Caco-2 (cell line): Measurements from ENCODE around the gene TCF7L2. TPM values are rescaled to one million over a fixed set of nuclear protein-coding genes. Genes with fewer than 3 reads are reported as not detected.
A peak's percentile ranks its signal among the peaks of the same experiment; 100 is the strongest.

Source experiments
- BruUV-seq: library from RNA; stranded (reverse); fragments of 400-500 nt; replicated peaks from 2 replicates; lab custom pipeline; 2021; lab: Mats Ljungman, UMichigan
- CTCF ChIA-PET: fragments of 300-600 bp; sonication (Branson Sonifier 250); formaldehyde crosslinking; loops from one replicate; lab custom pipeline; 2022; ENCODE audit warnings: antibody characterized with exemption; lab: Charles Lee
- POLR2A ChIA-PET: fragments of 300-600 bp; sonication (Branson Sonifier 250); formaldehyde crosslinking; loops from one replicate; lab custom pipeline; 2022; ENCODE audit warnings: antibody characterized with exemption; lab: Charles Lee
- DNase-seq, 2 experiments: peaks; one replicate each; pipeline versions ENCODE4 v3.0.0 to v3.0.0-alpha.2; 2020 to 2022
- H3K27me3 ChIP-seq: replicated peaks from 2 replicates; pipeline ENCODE4 v1.6.0; 2011; ENCODE audit warnings: low read length; ENCODE audit not compliant: control insufficient read depth, insufficient read depth
- H3K36me3 ChIP-seq: 2 replicates; pipeline ENCODE4 v1.5.1; 2011; ENCODE audit warnings: low read length; ENCODE audit not compliant: control insufficient read depth, insufficient read depth
- H3K4me1 ChIP-seq: fragments of 250-450 bp; sonication (Bioruptor Pico); 2 replicates; pipeline ENCODE4 v1.5.1; 2020; ENCODE audit warnings: mild to moderate bottlenecking
- H3K4me3 ChIP-seq: 2 replicates; pipeline ENCODE4 v1.5.1; 2011; ENCODE audit warnings: low read depth, mild to moderate bottlenecking, control low read depth, low read length
- H3K9me3 ChIP-seq: fragments of 250-450 bp; sonication (Bioruptor Pico); 2 replicates; pipeline ENCODE4 v1.5.1; 2020; ENCODE audit warnings: mild to moderate bottlenecking, moderate library complexity
- H3K27ac Mint-ChIP-seq: one replicate; pipeline ENCODE4 v1.8.0; 2022; ENCODE audit warnings: mixed read lengths; ENCODE audit not compliant: unreplicated experiment
- H3K27me3 Mint-ChIP-seq: one replicate; pipeline ENCODE4 v1.8.0; 2022; ENCODE audit warnings: mixed read lengths; ENCODE audit not compliant: insufficient read depth, unreplicated experiment
- H3K36me3 Mint-ChIP-seq: one replicate; pipeline ENCODE4 v1.8.0; 2022; ENCODE audit warnings: mild to moderate bottlenecking, mixed read lengths; ENCODE audit not compliant: insufficient read depth, unreplicated experiment
- H3K4me1 Mint-ChIP-seq: one replicate; pipeline ENCODE4 v1.8.0; 2022; ENCODE audit warnings: low read depth, mixed read lengths; ENCODE audit not compliant: unreplicated experiment
- H3K4me3 Mint-ChIP-seq: one replicate; pipeline ENCODE4 v1.8.0; 2022; ENCODE audit warnings: mild to moderate bottlenecking, moderate library complexity, mixed read lengths; ENCODE audit not compliant: unreplicated experiment
- H3K9me3 Mint-ChIP-seq: one replicate; pipeline ENCODE4 v1.8.0; 2022; ENCODE audit warnings: mixed read lengths; ENCODE audit not compliant: unreplicated experiment
- CTCF ChIP-seq, 2 experiments: fragments of 200-600 bp in 1 of 2; IDR thresholded peaks; 1 replicate in 1 of 2; 2 replicates in 1 of 2; pipeline versions ENCODE4 v1.5.1 to v1.8.0; 2011 to 2022; ENCODE audit warnings: antibody characterized with exemption in 1 of 2, control low read depth in 1 of 2, inconsistent platforms in 1 of 2, low read depth in 1 of 2, low read length in 1 of 2, mild to moderate bottlenecking in 1 of 2, moderate library complexity in 1 of 2; ENCODE audit not compliant: insufficient read depth in 1 of 2, severe bottlenecking in 1 of 2, unreplicated experiment in 1 of 2
- intact Hi-C: fragments of 100-400 bp; cut with micrococcal nuclease; formaldehyde crosslinking; loops from one replicate; pipeline ENCODE4 v1.10.0; 2022; ENCODE audit not compliant: unreplicated experiment
- total RNA-seq: library from RNA; stranded (reverse); gene quantifications from 2 replicates; pipeline ENCODE4 v1.2.3, GENCODE V29; 2022

The TCF7L2 gene
- total RNA-seq, 1 experiment from 2014 or later = 45.4 TPM

GRCh38 chr10:113000876-113001598 is 51.0 kb downstream of the TCF7L2 start:
- no peaks in the 10 kb centered on the region for H3K27me3 Mint-ChIP-seq
- intact Hi-C loops = no loop called here
- Histone ChIP-seq H3K4me3 (no peak overlapping the region), H3K9me3 (no peaks in the 10 kb centered on the region), H3K36me3 (no peaks in the 10 kb centered on the region), H3K4me1 (peaks cover 24% of the 10 kb centered on the region), H3K27me3 (no peaks in the 10 kb centered on the region)
- H3K36me3 Mint-ChIP-seq = peaks cover 30% of the 10 kb centered on the region
- H3K4me1 Mint-ChIP-seq = peaks cover 43% of the 10 kb centered on the region
- H3K27ac Mint-ChIP-seq = peak overlapping the region; percentile 30
- peak in 1 of 2 experiments; percentile 21 for TF ChIP-seq CTCF (IDR thresholded peaks at IDR 0.05; ENCODE audit: insufficient read depth in 1 of 2, low read depth in 1 of 2, low read length in 1 of 2, severe bottlenecking in 1 of 2, unreplicated experiment in 1 of 2)
- BruUV-seq = no TSS peak
- ChIA-PET POLR2A (no interaction called here), CTCF (no interaction called here)
- DNase-seq = peak; percentile 25 to 48
- no peak overlapping the region for H3K4me3 Mint-ChIP-seq
- H3K9me3 Mint-ChIP-seq = no peaks in the 10 kb centered on the region

GRCh38 chr10:113001599-113002448 is 51.8 kb downstream of the TCF7L2 start:
- Mint-ChIP-seq H3K27ac (peak overlapping the region; percentile 30), H3K9me3 (no peaks in the 10 kb centered on the region), H3K4me3 (no peak overlapping the region), H3K36me3 (peaks cover 33% of the 10 kb centered on the region), H3K27me3 (no peaks in the 10 kb centered on the region), H3K4me1 (peaks cover 51% of the 10 kb centered on the region)
- intact Hi-C loops = no loop called here
- Histone ChIP-seq H3K4me1 (peaks cover 32% of the 10 kb centered on the region), H3K4me3 (no peak overlapping the region), H3K36me3 (no peaks in the 10 kb centered on the region), H3K27me3 (no peaks in the 10 kb centered on the region), H3K9me3 (no peaks in the 10 kb centered on the region)
- no peak for TF ChIP-seq CTCF (IDR thresholded peaks at IDR 0.05; ENCODE audit: insufficient read depth in 1 of 2, low read depth in 1 of 2, low read length in 1 of 2, severe bottlenecking in 1 of 2, unreplicated experiment in 1 of 2)
- ChIA-PET POLR2A (no interaction called here), CTCF (no interaction called here)
- DNase-seq = no peak
- BruUV-seq = no TSS peak

- intact Hi-C loops = no loop called here
- BruUV-seq = no TSS peak
- Mint-ChIP-seq H3K27me3 (no peaks in the 10 kb centered on the region), H3K4me1 (peaks cover 57% of the 10 kb centered on the region), H3K4me3 (no peak overlapping the region), H3K36me3 (peaks cover 33% of the 10 kb centered on the region), H3K27ac (no peak overlapping the region), H3K9me3 (no peaks in the 10 kb centered on the region)
- Histone ChIP-seq H3K36me3 (no peaks in the 10 kb centered on the region), H3K4me1 (peaks cover 34% of the 10 kb centered on the region), H3K9me3 (no peaks in the 10 kb centered on the region), H3K27me3 (no peaks in the 10 kb centered on the region), H3K4me3 (no peak overlapping the region)
- TF ChIP-seq CTCF (IDR thresholded peaks at IDR 0.05; ENCODE audit: insufficient read depth in 1 of 2, low read depth in 1 of 2, low read length in 1 of 2, severe bottlenecking in 1 of 2, unreplicated experiment in 1 of 2) = no peak
- CTCF ChIA-PET = no interaction called here
- no peak for DNase-seq
- POLR2A ChIA-PET = no interaction called here
Measured at GRCh38 chr10:113002449-113002777, 52.4 kb downstream of the TCF7L2 start.
